Inflammatory macrophage (primary cell): ENCODE results near the gene MIOX.
"Not testable (repeated sequence)": the region's sequence is repeated elsewhere in the genome, so short reads cannot be mapped to it uniquely, and the experiment has no call there.

Experiments
- DNase-seq, 2 donors: peaks; one replicate each; pipeline ENCODE4 v3.0.0-alpha.2; 2020 to 2022

Gene MIOX

DNA sequence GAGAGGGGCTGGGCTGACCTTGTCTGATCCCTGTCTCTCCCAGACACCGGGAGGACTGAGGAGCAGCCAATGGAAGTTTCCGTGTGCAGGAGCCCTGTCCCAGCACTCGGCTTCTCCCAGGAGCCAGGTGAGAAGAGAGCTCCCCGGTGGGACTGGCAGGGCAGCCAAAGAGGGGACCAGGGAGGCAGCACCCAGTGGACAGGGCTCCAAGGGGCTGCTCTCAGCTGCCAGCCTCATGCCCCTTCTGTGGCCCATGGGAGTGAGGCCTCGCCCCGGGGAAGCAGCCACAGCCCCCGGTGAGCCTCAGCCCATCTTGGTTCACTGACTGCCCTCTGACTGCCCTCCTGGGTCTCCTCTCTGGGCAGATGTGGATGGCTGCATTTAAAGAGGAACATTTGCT is 31.9 kb downstream of the MIOX start:
- DNase-seq, result no peak

DNA sequence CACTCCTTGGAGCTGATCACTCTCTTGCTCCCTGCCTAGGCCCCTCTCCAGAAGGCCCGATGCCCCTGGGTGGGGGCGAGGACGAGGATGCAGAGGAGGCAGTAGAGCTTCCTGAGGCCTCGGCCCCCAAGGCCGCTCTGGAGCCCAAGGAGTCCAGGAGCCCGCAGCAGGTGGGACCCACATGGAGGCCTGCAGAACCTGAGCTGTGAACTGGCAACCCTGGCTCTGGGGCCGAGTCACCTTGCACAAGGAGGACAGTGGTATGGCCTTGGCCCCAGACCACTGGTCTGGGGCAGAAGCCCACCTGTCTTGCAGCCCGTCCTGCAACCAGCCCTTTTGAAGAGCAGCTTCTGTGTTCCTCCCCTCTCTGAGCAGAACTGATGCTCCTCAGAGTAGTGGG is 32.5 kb downstream of the MIOX start:
- DNase-seq, result no peak

DNA sequence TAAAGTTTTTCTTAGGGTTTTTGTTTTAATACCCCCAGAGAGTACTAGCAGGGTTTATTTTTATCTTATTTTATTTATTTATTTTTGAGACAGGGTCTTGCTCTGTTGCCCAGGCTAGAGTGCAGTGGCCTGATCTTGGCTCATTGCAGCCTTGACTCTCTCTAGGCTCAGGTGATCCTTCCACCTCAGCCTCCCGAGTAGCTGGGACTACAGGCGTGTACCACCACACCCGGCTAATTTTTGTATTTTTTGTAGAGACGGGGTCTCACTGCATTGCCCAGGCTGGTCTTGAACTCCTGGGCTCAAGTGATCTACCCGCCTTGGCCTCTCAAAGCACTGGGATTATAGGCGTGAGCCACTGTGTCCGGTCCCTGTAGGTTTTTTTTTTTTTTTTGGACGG is 33.5 kb downstream of the MIOX start:
- not testable (repeated sequence) for DNase-seq

DNA sequence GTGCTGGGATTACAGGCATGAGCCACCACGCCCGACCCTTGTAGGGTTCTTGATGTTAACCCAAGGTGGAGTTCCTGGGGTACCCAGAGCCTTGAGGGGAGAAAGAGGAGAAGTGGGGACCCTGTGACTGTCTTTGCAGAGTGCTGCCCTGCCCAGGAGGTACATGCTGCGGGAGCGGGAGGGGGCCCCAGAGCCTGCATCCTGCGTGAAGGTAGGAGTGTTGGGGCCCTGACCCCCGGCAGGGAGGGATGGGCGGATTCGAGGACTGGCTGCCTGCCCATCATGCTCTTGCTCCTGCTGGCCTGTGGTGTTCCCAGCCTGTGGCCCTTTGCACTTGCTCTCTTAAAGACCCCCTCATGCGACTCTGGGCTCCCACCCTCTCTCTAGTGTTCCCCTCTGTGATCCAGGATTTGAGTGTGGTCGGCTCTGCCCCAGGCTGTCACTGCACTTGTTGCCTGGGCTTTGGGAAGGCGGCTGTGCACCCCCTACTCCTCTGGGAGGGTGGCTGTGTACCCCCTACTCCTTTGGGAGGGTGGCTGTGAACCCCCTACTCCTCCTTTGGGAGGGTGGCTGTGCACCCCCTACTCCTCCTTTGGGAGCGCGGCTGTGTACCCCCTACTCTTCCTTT is 34.3 kb downstream of the MIOX start:
- DNase-seq, result no peak

DNA sequence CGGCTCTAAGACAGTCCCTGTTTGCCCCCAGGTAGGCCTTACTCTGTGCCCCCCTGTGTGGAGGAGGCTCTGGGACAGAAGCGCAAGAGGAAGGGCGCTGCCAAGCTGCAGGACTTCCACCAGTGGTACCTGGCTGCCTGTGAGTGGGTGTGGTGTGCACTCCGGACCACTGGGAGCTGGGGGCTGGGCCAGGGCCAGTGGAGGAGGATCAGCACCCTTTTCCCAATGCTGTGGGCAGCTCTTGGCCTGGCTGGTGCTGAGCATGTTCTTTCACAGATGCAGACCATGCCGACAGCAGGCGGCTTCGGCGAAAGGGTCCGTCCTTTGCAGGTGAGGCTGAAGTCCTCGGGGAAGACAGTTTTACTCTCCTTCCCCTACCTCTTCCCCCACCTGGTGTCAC is 35.1 kb downstream of the MIOX start:
- DNase-seq, result no peak

DNA sequence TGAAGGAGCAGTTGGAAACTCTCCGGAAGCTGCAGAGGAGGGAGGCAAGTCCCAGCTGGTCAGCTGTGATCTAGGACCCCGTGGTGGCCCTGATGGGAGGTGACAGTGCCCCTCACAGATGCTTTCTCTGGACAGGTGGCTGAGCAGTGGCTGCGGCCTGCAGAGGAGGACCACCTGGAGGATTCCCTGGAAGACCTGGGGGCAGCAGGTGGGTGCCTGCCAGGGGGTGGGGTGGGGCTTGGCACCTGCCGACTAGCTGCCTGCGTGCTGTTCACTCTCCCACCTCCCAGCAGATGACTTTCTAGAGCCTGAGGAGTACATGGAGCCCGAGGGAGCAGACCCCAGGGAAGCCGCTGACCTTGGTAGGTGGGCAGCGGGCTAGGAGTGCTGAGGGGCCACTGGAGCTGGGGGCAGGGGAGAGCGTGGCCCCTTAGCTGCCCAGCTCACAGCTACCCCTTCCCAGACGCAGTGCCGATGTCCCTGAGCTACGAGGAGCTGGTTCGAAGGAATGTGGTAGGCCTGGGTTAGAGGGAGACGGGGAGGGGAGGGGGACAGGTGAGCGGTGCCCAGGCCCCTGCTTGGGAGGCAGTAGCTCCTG is 35.6 kb downstream of the MIOX start:
- no peak for DNase-seq

DNA sequence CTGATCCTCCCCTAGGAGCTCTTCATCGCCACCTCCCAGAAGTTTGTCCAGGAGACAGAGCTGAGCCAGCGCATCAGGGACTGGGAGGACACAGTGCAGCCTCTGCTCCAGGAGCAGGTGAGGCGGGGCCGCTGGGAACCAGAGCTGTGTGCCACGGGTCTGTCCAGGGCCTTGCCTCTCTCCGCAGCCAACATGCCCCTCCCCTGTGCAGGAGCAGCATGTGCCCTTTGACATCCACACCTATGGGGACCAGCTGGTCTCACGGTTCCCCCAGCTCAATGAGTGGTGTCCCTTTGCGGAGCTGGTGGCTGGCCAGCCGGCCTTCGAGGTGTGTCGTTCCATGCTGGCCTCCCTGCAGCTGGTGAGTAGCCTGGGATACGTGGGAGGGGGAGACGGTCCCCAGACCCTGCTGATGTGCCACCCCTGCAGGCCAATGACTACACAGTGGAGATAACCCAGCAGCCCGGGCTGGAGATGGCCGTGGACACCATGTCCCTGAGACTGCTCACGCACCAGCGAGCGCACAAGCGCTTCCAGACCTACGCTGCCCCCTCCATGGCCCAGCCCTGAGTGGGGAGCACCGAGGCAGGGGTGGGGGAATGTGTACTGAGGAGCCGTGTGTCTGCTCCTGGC is 36.3 kb downstream of the MIOX start:
- DNase-seq, result no peak

DNA sequence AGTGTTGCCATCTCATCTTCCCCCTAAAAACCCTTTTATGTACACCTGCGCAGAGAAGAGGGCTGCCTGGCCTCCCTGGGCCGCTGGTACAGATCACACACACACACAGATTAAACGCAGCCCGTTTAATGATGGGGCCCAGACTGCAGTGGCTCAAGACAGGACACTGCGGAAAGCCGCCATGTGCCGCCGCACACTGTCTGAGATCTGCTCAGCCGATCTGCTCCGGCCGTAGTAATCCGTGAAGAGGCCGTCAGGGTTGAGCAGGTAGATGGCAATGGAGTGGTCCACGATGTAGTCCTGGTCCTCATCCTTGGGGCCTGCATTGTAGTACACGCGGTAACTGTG is 36.8 kb downstream of the MIOX start:
- no peak for DNase-seq

DNA sequence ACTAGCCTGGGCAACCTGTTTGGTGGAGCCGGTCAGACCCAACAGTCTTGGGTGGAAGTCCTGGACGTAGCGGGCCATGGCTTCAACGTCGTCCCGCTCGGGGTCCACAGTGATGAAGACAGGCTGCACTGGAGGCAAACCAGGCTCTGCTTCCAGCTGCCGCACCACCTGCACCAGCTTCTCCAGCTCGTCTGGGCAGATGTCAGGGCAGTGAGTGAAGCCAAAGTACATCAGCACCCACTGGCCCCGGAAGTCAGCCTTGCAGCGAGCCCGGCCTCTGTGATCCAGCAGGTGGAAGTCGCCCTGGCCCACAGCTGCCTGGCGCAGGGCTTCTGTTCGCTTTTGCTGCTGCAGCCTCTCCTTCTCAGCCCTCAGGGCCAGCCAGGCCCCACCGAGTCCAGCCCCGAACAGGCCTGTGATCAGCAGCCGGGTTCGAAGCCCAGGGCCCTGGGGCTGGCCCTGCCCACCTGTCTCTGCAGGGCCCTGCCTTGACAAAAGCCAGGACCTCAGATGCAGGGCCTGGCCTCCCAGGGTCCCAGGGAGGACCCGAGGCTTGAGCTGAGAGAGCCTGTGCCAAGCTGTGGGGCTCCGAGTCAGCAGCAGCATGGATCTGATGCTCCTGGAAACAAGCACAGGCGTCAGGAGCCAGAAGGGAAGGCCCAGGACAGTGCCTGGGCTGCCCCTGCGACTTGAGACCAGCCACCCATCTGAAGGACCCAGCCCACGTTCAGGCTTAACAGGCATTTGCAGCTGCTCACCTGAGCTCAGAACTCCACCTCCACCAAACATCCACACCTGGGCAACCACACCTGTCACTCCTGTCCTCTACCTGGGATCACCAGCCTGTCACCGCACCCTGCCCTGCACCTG is 37.4 kb downstream of the MIOX start:
- DNase-seq, result no peak

DNA sequence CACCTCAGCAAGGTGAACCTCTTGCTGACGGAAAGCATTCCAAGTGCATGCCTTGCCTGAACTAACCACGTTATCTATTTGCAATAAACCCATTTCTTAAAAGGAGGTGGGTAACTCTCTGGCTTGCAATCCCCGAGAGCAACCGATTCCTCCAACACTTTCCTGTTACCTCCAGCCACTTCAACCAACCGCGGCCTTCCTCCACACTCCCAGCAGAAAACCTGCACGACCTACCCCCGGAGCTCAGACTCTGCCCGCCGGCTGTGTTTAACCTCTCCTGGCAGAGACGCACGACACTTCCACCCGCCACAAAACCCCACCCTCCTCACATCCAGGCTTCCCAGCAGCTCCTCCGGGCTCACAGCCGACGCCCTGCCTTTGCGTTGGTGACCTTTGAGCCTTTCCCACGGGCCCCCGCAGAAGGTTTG is 38.0 kb downstream of the MIOX start:
- DNase-seq, result no peak

DNA sequence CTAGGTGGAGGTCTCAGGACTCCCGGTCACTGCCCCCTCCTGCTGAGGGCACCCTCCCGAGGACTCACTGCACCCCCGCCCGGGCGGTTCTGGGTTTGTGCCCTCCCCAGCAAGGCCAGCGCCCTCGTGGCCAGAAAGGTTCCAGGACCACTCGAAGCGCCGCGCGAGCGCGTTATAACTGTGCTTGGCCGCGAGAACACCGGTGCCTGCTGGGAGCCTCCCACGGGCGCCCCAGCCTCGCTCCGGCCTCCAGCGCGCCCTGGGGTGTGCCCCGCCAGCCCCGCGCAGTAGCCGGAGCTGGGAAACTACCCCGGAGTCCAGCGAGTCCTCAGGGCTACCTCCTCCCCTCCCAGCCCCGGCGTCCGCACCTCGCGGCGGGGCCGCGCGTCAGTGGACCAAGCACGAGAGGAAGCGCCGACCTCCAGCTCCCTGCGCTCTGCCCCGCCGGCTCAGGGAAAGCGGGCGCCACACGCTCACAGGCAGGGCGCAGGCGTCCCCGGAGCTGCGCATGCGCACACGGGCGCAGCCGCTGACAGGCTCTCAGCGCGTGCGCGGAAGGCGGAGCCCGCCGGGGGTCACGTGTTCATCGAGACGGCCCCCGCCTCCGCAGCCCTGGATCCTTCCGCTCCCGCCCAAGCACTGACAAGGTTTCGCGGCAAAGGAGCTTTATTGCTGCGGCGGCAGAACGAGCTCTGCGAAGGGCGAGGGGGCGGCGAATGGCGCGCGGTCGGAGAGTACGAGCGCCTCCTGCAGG is 38.6 kb downstream of the MIOX start, which contains the start of gene SCO2:
Gene SCO2 (minus strand): TSS at position 495 of the 754 bp plus-strand sequence. CDS start 1,187 bp downstream, outside the sequence.
- DNase-seq, result peak; percentile 99

DNA sequence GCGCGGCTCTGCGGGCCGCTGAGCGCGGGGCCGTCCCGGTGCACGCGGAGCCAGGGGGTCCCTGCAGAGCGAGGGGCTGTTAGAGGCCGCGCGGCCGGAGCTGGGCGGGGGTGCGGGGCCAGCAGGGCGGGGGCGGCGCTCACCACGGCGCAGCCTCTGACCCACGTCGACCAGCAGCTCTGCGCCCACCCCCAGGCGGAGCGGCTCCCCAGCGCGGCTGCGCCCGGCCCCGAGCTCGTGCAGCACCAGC is 39.1 kb downstream of the MIOX start:
- DNase-seq, result no peak

DNA sequence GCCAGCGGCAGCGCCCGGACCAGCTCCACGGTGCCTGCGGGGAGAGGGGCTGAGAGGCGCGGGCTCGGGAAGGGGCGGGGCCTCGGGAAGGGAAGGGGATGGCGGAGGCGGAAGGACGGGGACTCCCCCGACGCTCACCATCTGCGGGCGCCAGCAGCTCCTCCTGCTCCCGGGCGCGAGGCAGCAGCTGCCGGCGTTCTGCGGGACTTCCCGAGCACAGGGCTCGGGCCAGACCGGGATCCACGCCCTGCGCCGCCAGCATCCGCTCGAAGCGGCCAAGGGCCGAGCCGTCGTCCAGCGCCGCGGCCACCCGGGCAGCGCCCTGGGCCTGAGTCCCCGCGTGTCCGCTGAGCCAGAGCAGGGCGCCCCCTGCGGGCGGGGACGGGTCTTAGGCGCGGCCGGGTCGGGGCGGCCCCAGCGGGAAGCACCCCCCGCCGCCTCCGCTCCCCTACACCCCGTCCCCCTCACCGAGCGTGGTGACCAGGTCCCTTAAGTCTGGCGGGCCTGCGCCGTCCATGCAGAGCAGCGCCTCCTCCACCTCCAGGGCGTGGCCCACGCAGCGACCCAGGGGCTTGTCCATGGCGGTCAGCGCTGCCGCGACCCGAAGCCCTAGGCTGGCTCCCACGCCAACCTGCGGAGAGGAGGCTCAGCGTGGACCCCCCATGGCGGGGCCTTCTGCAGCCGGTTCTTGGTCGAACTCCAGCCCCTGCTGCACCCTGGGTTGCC is 39.6 kb downstream of the MIOX start:
- DNase-seq, result peak; percentile 68 to 81

DNA sequence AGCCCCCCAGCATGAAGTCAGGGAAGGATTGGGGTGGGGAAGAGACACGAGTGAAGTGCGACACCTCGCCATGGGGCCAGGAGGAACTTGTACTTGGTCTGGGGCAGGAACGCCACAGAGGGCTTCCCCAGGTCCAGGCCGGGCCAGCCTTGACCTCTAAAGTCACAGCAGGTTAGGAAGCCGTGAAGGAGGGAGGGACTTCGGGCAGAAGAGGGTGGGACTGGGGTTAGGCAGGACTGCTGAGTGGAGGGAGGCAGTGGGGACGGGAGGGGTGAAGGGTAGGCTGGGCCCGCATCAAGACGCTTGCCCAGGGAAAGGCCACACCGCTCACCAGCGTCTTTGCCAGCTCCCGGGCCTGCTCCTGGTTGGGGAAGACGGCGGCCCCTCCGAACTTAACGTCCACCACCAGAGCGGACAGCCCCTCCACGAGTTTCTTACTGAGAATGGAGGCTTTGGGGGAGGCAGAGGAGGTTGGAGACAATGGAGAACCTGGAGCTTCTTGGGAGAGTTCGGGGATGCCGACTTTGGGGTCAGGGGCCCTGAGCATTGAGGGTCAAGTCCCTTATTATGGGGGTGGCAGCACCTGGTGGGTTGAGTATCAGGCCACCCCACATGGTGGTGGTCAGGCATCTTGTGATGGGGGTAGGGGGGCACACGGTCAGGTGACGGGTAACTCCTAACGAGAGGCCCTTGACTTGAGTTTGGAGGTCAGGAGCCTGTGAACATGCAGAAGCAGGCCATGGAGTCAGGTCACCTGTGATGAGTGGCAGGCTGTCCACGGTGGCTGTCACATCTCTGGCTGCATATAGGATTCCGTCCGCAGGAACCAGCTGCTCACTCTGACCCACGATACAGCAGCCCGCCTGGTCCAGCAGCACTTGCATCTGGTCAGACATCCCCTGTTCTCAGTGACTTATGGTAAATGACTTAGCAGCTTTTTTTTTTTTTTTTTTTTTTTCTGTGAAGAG is 40.5 kb downstream of the MIOX start:
- DNase-seq, result peak; percentile 56 to 76

DNA sequence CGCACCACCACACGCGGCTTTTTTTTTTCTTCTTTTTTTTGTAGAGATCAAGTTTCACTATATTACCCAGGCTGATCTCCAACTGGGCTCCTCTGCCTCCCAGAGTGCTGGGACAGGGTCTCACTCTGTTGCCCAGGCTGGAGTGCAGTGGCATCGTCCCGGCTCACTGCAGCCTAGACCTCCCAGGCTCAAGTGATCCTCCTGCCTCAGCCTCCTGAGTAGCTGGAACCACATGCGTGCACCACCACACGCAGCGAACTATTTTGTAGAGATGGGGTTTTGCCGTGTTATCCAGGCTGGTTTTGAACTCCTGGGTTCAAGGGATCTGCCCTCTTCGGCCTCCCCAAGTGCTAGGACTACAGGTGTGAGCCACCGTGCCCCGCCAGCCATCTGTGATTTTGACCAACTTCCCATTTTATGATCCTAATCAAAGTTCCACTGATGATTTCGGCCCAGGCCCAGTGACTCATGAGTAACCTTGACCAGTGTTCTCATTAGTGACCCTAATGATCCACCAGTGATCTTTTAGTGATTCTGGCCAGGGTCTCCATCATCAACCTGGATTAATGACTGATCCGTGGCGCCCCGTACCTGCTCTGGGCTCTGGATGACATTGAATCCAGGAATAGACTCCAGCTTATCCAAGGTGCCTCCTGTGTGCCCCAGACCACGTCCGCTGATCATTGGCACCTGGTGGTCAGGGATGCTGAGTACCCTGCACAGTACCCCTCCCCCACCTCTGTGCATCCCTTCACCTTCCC is 41.4 kb downstream of the MIOX start:
- DNase-seq, result no peak

DNA sequence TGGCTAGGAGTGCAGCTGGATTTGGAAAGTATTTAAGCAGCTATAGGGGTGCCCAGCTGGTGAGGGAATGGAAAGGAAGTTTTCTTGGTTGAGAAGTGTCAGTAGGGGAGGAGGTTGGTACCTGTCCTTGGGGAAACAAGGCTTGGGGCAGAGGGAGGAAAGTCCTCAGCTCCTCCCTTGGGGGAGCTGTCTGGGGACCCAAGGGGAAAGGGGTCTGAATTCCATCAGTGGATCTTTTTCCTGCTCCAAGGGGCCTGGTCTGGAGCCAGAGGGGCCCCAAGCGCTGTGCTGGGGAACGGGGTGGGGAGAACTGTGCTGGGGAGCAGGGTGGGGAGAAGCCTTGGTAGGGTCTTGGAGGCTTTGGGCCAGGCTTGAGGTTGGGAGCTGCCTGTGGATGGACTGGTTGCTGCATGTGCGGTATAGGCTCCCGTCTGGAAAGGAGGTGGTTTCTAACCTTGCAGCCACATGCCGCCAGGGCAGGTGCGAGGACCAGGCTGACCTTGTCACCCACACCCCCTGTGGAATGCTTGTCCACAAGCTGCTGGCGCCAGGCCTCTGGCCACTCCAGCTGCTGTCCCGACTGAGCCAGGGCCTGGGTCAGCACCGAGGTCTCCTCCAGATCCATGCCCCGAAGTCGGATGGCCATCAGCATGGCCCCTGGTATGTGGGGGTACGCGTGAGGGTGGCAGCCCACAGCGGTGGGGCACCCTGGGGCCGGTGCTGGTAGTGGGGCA is 42.2 kb downstream of the MIOX start:
- no peak for DNase-seq

DNA sequence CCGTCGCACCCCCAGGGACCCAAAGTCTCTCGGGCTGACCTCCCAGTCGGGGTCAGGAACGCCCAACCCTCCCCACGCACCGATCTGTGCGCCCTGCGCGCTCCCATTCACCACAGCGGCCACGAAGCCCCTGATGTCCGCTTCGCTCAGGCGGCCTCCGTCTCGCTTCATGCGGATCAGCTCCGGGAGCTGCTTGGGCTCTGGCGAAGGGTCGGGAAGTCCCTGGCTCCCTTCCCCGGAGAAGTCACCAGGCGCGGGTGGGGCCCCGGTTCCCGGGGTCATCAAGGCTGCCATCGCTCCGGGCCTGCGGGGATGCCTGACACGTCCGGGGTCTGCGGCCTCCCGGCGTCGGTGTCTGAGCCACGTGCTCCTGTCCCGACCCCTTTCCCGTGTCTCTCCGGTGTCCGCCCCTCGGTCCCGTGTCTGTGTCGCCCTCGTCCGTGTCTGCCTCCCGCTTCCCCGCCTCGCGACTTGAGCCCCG is 42.8 kb downstream of the MIOX start:
- peak in 1 of 2 donors; percentile 15 for DNase-seq

DNA sequence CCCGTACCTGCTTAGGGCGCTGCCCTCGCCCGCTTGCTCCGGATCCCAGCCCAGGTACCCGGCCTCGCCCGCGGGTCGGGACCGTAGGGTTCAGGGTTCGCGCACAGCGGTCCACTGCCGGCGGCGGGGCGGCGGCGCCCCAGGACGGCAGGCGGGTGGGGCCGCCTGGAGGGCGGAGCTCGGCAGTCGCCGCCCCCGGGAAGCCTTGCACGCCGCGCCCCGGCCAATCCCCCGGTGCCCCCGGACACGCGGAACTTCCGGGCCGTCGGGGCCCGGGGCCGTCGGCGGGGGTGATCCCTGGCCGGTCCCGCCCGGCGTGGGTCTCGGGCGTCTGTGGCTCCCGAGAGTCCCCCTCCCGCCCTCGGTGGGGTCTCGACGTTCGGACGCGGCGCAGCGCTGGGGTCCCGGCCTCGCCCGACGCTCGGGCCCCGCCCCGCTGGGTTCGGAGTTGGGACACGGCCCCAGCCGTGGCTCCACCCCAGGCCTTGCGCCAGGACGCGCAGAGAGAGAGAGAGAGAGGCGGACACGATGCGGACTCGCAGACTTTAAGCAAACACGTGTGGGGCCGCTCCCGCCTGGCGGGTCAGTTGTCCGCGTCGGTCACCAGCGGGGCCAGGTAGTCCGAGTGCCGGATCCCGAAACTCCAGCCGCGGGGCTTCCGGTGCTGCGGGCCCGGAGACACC is 43.4 kb downstream of the MIOX start, which contains the start of gene TYMP:
Gene TYMP (minus strand): TSS at position 116 of the 683 bp plus-strand sequence. CDS start 303 bp downstream, outside the sequence.
- peak; percentile 92 to 94 for DNase-seq

DNA sequence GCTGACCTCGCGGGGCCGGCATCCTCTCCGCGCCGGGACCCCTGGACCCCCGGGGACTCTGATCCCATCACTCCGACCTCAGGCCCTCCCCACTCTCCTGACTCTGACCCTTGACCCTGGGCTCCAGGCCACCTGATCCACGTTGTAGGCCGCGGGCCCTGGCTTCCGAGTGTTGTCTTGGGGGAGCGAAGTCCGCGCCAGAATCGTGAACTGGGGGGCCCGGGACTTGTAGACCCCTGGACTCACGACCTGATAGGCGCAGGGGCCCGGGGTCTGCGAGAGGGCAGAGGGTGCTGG is 43.9 kb downstream of the MIOX start:
- peak in 1 of 2 donors; percentile 65 for DNase-seq
